ENCODE data around the gene HS6ST3.

Gene HS6ST3

DNA sequence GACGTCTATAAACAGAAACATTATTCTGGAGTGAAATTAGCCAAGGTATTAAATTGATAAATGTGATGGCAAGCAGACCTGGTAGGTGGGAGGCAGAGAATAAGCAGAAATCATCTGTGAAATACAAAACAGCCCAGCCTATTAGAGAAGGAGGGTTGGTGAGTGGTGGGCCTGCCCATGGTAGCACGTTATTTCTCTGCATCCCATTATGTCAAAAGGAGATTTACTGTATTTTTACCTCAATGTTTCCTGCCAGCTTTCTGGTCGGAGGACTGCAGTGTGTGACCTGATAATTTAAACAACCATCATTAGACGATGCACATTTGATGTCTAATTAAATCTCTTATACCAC lies 703.5 kb downstream of the HS6ST3 start:
- Histone ChIP-seq H3K27me3 (ENCODE audit: insufficient read depth, low read depth, severe bottlenecking) (peaks cover 65% of the 10 kb centered on the region), H3K4me3 (ENCODE audit: low read depth, low read length) (no peak overlapping the region), H3K36me3 (no peaks in the 10 kb centered on the region), H3K27ac (no peak overlapping the region), H3K9me3 (ENCODE audit: severe bottlenecking) (no peaks in the 10 kb centered on the region)
- TF ChIP-seq, protein P1, sequence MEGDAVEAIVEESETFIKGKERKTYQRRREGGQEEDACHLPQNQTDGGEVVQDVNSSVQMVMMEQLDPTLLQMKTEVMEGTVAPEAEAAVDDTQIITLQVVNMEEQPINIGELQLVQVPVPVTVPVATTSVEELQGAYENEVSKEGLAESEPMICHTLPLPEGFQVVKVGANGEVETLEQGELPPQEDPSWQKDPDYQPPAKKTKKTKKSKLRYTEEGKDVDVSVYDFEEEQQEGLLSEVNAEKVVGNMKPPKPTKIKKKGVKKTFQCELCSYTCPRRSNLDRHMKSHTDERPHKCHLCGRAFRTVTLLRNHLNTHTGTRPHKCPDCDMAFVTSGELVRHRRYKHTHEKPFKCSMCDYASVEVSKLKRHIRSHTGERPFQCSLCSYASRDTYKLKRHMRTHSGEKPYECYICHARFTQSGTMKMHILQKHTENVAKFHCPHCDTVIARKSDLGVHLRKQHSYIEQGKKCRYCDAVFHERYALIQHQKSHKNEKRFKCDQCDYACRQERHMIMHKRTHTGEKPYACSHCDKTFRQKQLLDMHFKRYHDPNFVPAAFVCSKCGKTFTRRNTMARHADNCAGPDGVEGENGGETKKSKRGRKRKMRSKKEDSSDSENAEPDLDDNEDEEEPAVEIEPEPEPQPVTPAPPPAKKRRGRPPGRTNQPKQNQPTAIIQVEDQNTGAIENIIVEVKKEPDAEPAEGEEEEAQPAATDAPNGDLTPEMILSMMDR (IDR thresholded peaks at IDR 0.05; ENCODE audit: low read depth, low read length), result no peak
- no peak for DNase-seq

DNA sequence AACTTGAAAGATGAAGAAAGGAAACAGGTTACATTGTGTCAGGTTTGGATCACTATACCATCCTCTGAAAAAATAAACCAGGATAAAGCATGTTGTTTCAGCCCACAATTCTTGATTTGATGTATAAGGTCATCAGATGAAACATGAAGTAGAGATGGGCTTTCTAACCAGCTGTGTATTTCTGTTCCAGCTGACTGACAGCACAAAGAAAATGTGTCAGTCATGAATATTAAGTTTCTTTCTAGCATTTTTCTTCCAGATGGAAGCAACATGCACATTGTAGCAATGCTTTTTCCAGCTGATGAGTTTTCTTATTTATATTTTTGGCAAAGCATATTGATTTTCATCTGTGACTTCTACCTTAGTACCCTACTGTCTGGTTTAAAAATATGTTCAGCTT lies 704.8 kb downstream of the HS6ST3 start:
- DNase-seq, result no peak
- TF ChIP-seq, protein P1 (IDR thresholded peaks at IDR 0.05; ENCODE audit: low read depth, low read length), result no peak

DNA sequence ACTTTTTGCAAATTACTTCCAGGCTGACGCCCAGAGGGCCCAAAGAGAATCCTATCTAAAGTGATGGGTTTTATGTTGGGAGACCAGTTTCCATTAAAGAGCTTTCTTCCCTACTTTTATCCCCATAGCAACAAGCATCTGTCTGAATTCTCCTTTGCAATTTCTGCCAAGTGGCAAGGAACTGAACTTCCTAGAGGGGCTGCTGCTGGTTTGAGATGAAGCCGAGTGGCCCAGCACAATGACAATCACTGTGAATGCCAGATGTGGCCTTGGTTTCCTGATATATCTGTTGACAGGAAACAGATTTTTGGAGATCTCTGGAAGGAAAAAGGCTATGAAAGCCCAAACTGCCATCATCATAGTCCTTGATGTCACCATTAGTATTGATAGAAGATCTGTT lies 705.8 kb downstream of the HS6ST3 start:
- Histone ChIP-seq H3K27ac (no peak overlapping the region), H3K9me3 (ENCODE audit: severe bottlenecking) (no peaks in the 10 kb centered on the region), H3K4me3 (ENCODE audit: low read depth, low read length) (no peak overlapping the region), H3K36me3 (no peaks in the 10 kb centered on the region), H3K27me3 (ENCODE audit: insufficient read depth, low read depth, severe bottlenecking) (peaks cover 67% of the 10 kb centered on the region)
- TF ChIP-seq, protein P1 (IDR thresholded peaks at IDR 0.05; ENCODE audit: low read depth, low read length), result no peak
- no peak for DNase-seq

More for the DNA sequence above, 704.8 kb downstream of the HS6ST3 start:
- H3K27ac ChIP-seq, result no peak overlapping the region
- peaks cover 65% of the 10 kb centered on the region for H3K27me3 ChIP-seq (ENCODE audit: insufficient read depth, low read depth, severe bottlenecking)
- H3K4me3 ChIP-seq (ENCODE audit: low read depth, low read length), result no peak overlapping the region
- no peaks in the 10 kb centered on the region for H3K9me3 ChIP-seq (ENCODE audit: severe bottlenecking)
- no peaks in the 10 kb centered on the region for H3K36me3 ChIP-seq

DNA sequence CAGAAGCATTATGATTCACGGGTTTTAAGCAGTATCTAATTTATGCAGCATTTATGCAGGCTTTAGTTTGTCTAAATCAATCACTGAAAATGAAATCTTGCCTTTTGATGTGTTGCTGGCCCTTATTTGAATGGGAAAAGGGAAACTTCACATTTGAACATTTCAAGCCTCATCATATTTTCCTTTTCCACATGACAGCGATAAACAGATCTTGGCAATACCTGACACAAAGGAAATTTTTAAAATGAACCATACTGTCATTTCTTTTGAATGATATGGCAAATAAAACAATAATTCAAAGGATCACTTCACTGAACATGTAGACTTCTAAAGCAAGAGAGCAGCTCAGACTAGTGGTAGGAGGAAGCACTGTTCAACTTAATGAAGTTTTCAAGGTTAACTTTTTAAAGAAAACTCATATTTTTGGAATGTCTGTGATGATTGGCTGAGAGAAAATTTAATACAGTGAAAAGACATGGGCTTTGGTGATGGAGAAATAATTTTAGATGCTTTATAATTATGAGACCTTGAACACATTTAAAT lies 706.3 kb downstream of the HS6ST3 start:
- TF ChIP-seq, protein P1 (IDR thresholded peaks at IDR 0.05; ENCODE audit: low read depth, low read length), result no peak
- Histone ChIP-seq H3K9me3 (ENCODE audit: severe bottlenecking) (no peaks in the 10 kb centered on the region), H3K4me3 (ENCODE audit: low read depth, low read length) (no peak overlapping the region), H3K27ac (no peak overlapping the region), H3K36me3 (no peaks in the 10 kb centered on the region), H3K27me3 (ENCODE audit: insufficient read depth, low read depth, severe bottlenecking) (peaks cover 70% of the 10 kb centered on the region)
- DNase-seq, result no peak

DNA sequence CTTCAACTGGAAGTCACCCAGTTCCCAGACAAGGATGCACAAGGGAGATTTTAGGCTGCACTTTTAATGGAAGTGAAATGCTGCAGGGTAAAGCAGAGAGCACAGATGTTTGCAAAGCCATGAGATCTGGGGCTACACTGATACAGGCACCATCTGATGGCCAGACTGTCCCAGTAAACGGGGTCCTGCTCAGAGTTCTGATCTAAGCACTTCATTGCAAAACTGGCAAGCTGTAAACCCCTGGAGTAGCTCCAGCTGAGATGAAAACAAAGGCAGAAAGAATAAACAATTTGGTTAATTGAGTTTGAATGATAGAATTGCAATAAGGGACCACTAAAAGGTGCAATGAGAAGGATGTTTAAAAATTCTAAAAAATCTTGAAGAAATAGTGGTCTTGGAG lies 707.2 kb downstream of the HS6ST3 start:
- Histone ChIP-seq H3K4me3 (ENCODE audit: low read depth, low read length) (no peak overlapping the region), H3K27me3 (ENCODE audit: insufficient read depth, low read depth, severe bottlenecking) (peaks cover 73% of the 10 kb centered on the region), H3K27ac (no peak overlapping the region), H3K9me3 (ENCODE audit: severe bottlenecking) (no peaks in the 10 kb centered on the region), H3K36me3 (no peaks in the 10 kb centered on the region)
- TF ChIP-seq, protein P1 (IDR thresholded peaks at IDR 0.05; ENCODE audit: low read depth, low read length), result no peak
- DNase-seq, result no peak

DNA sequence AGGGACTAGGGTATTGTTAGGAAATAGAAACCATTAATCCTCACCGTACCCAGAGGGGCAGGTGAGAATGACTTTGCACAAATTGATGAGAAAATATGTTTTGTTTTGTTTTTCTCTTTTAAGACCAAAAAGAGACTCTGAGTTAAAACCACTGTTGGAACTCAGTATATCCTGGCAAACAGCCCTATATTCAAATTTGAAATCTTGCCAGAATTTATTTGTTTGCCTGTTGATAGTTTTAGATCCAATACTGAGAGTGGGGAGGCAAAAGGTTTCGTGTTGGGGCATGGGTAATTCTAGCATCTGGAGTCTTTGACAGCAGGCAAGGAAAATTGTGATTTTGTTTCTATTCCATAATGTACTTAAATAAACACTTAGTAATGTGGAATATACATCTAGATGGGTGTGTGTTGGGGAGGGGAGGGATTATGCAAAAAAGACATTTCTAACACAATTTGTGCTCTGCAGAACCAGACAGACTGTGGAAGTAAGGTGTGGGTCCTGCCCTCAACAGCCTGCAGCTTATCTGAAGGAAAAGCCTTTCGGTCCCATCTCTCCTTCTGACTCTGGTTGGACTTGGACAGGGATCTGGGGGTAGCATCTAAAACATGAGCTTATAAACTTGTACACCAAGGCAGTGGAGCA lies 713.7 kb downstream of the HS6ST3 start:
- Histone ChIP-seq H3K9me3 (ENCODE audit: severe bottlenecking) (no peaks in the 10 kb centered on the region), H3K4me3 (ENCODE audit: low read depth, low read length) (no peak overlapping the region), H3K27ac (no peak overlapping the region), H3K36me3 (no peaks in the 10 kb centered on the region), H3K27me3 (ENCODE audit: insufficient read depth, low read depth, severe bottlenecking) (peaks cover 86% of the 10 kb centered on the region)
- DNase-seq, result no peak
- TF ChIP-seq, protein P1 (IDR thresholded peaks at IDR 0.05; ENCODE audit: low read depth, low read length), result no peak

Data from WERI-Rb-1 (cell line).